ENCODE results near the gene LRCOL1. TPM values are rescaled to one million over a fixed set of nuclear protein-coding genes. Genes with fewer than 3 reads are reported as not detected.

Gene LRCOL1
- total RNA-seq, 4 donors from 2014 or later, result 0.83 TPM; not detected in 3

GRCh38 chr12:132617135-132617701 is 6.8 kb upstream of the LRCOL1 start:
- intact Hi-C loops (cut with DNase I; ENCODE audit: low total_unique reads), result loop anchor here (5.0 kb wide), 2 partner anchors 200 to 465 kb away; no protein-coding TSS in a partner anchor
- H3K27me3 ChIP-seq, result peaks cover 44 to 69% (median 52%) of the 10 kb centered on the region in 3 donors

GRCh38 chr12:132615579-132616038 is 5.2 kb upstream of the LRCOL1 start:
- DNase-seq, result no peak
- ATAC-seq, result no peak
- intact Hi-C loops (cut with DNase I; ENCODE audit: low total_unique reads) (loop anchor here (5.0 kb wide), 2 partner anchors 198 to 463 kb away; no protein-coding TSS in a partner anchor), in situ Hi-C loops (cut with MboI; ENCODE audit: low sequenced_read_pairs in 4 of 4) (loop anchor here in 1 of 4 donors (25.0 kb wide), 1 partner anchor 203 kb away; no protein-coding TSS in a partner anchor)
- Histone ChIP-seq H3K27me3 (peaks cover 44 to 76% (median 58%) of the 10 kb centered on the region in 3 donors), H3K27ac (no peak overlapping the region), H3K36me3 (no peaks in the 10 kb centered on the region), H3K9me3 (peaks cover 0 to 12% (median 0%) of the 10 kb centered on the region in 3 donors), H3K4me1 (no peaks in the 10 kb centered on the region), H3K4me3 (no peak overlapping the region)
- no peak for TF ChIP-seq CTCF (IDR thresholded peaks at IDR 0.05 in 4 of 5, conservative IDR thresholded peaks at IDR 0.05 in 1 of 5)
- no peak for TF ChIP-seq POLR2A (IDR thresholded peaks at IDR 0.05)

More at GRCh38 chr12:132617135-132617701, 6.8 kb upstream of the LRCOL1 start:
- ATAC-seq, result no peak
- Histone ChIP-seq H3K4me3 (peak overlapping the region in 1 of 4 donors; percentile 2), H3K27ac (no peak overlapping the region), H3K9me3 (peaks cover 0 to 12% (median 0%) of the 10 kb centered on the region in 3 donors), H3K36me3 (no peaks in the 10 kb centered on the region), H3K4me1 (no peaks in the 10 kb centered on the region)
- in situ Hi-C loops (cut with MboI; ENCODE audit: low sequenced_read_pairs in 4 of 4), result loop anchor here in 1 of 4 donors (25.0 kb wide), 1 partner anchor 205 kb away; no protein-coding TSS in a partner anchor
- DNase-seq, result no peak
- TF ChIP-seq POLR2A (IDR thresholded peaks at IDR 0.05) (no peak), CTCF (IDR thresholded peaks at IDR 0.05 in 4 of 5, conservative IDR thresholded peaks at IDR 0.05 in 1 of 5) (no peak)

- DNase-seq (peak; percentile 43 to 46), ATAC-seq (peak; percentile 49 to 77)
- H3K36me3 ChIP-seq, result no peaks in the 10 kb centered on the region
- H3K9me3 ChIP-seq, result peaks cover 0 to 12% (median 0%) of the 10 kb centered on the region in 3 donors
- in situ Hi-C loops (cut with MboI; ENCODE audit: low sequenced_read_pairs in 4 of 4) (loop anchor here in 1 of 4 donors (25.0 kb wide), 1 partner anchor 203 kb away; no protein-coding TSS in a partner anchor), intact Hi-C loops (cut with DNase I; ENCODE audit: low total_unique reads) (loop anchor here (5.0 kb wide), 2 partner anchors 198 to 463 kb away; no protein-coding TSS in a partner anchor)
- no peak overlapping the region for H3K27ac ChIP-seq
- H3K4me1 ChIP-seq, result no peaks in the 10 kb centered on the region
- peaks cover 39 to 77% (median 58%) of the 10 kb centered on the region in 3 donors for H3K27me3 ChIP-seq
- H3K4me3 ChIP-seq, result no peak overlapping the region
- TF ChIP-seq POLR2A (IDR thresholded peaks at IDR 0.05) (no peak), CTCF (IDR thresholded peaks at IDR 0.05 in 4 of 5, conservative IDR thresholded peaks at IDR 0.05 in 1 of 5) (peak; percentile 41 to 79 (median 73))
Measured at GRCh38 chr12:132614861-132615578, 4.6 kb upstream of the LRCOL1 start.

- H3K4me3 ChIP-seq, result no peak overlapping the region
- no peaks in the 10 kb centered on the region for H3K4me1 ChIP-seq
- H3K27me3 ChIP-seq, result peaks cover 41 to 78% (median 58%) of the 10 kb centered on the region in 3 donors
- no peaks in the 10 kb centered on the region for H3K36me3 ChIP-seq
- DNase-seq (no peak), ATAC-seq (no peak)
- H3K9me3 ChIP-seq, result peaks cover 0 to 12% (median 0%) of the 10 kb centered on the region in 3 donors
- H3K27ac ChIP-seq, result no peak overlapping the region
- intact Hi-C loops (cut with DNase I; ENCODE audit: low total_unique reads) (no loop called here), in situ Hi-C loops (cut with MboI; ENCODE audit: low sequenced_read_pairs in 4 of 4) (loop anchor here in 1 of 4 donors (25.0 kb wide), 1 partner anchor 202 kb away; no protein-coding TSS in a partner anchor)
- no peak for TF ChIP-seq CTCF (IDR thresholded peaks at IDR 0.05 in 4 of 5, conservative IDR thresholded peaks at IDR 0.05 in 1 of 5)
- no peak for TF ChIP-seq POLR2A (IDR thresholded peaks at IDR 0.05)
Measured at GRCh38 chr12:132614029-132614428, 3.6 kb upstream of the LRCOL1 start.

All from gastrocnemius medialis (tissue), 4 donors.